Measurements from ENCODE around the gene ZNF699. TPM values are rescaled to one million over a fixed set of nuclear protein-coding genes. Genes with fewer than 3 reads are reported as not detected.

Gene ZNF699
- total and polyA plus RNA-seq, 10 of the 15 experiments (the other 5 are each of a cell fraction or from before 2014, with no cell fraction given) = 0.04 to 2.9 (median 1.7) TPM

GRCh38 chr19:9308091-9308770, 1.4 kb downstream of the ZNF699 start:
- POLR2A ChIA-PET = interaction anchor here (0.6 to 0.7 kb wide), 4 partner anchors 29 to 666 kb away, joined by 4 to 8 read pairs (median 6); partner anchors contain the start of gene ZNF266
- H3K9me3 ChIP-seq (replicated peaks; ENCODE audit: control insufficient read depth, insufficient read depth, low read length) = no peaks in the 10 kb centered on the region; the same call in none of the 3 replicates
- CTCF ChIA-PET = interaction anchor here (0.8 kb wide), 1 partner anchor 490 kb away, joined by 4 read pairs; no protein-coding TSS in a partner anchor
- TF ChIP-seq MLLT1 (IDR thresholded peaks at IDR 0.05) (no peak), NFXL1 (IDR thresholded peaks at IDR 0.05; ENCODE audit: borderline replicate concordance) (no peak), HCFC1 (IDR thresholded peaks at IDR 0.05; ENCODE audit: low read length) (no peak), ZBTB4 (CRISPR knock-in tag; IDR thresholded peaks at IDR 0.05) (no peak), NR2F1 (conservative IDR thresholded peaks at IDR 0.05) (no peak), CHD1 (IDR thresholded peaks at IDR 0.05; ENCODE audit: low read depth, low read length) (no peak), JUND (IDR thresholded peaks at IDR 0.05; ENCODE audit: low read depth, low read length) (no peak), RELA (IDR thresholded peaks at IDR 0.05; ENCODE audit: borderline replicate concordance, partially characterized antibody) (no peak), HSF1 (IDR thresholded peaks at IDR 0.05; ENCODE audit: low read depth, low read length) (no peak), RBBP5 (conservative IDR thresholded peaks at IDR 0.05) (no peak), POLR2AphosphoS2 (IDR thresholded peaks at IDR 0.05; ENCODE audit: low read depth, low read length) (no peak), CHD4 (IDR thresholded peaks at IDR 0.05) (no peak), ZNF687 (IDR thresholded peaks at IDR 0.05) (no peak)

More at GRCh38 chr19:9308091-9308770, 1.4 kb downstream of the ZNF699 start:
- Histone ChIP-seq H2AFZ (ENCODE audit: control insufficient read depth, low read depth, low read length) (no peak overlapping the region), H3K4me2 (ENCODE audit: control insufficient read depth, insufficient read depth) (peak overlapping the region; percentile 92), H3K79me2 (ENCODE audit: control insufficient read depth, insufficient read depth, low read length) (no peaks in the 10 kb centered on the region), H3K9ac (ENCODE audit: control insufficient read depth, insufficient read depth, low read length) (no peak overlapping the region), H4K20me1 (ENCODE audit: control insufficient read depth, insufficient read depth) (no peaks in the 10 kb centered on the region), H3K4me1 (ENCODE audit: control insufficient read depth, insufficient read depth, low read length) (no peaks in the 10 kb centered on the region), H3K4me3 (peak overlapping the region; percentile 77), H3K27ac (ENCODE audit: control insufficient read depth, insufficient read depth) (no peak overlapping the region), H3K27me3 (replicated peaks in 1 of 2; ENCODE audit: control insufficient read depth in 2 of 2, insufficient read depth in 2 of 2, low read length in 1 of 2) (no peaks in the 10 kb centered on the region), H3K36me3 (ENCODE audit: control insufficient read depth in 2 of 2, insufficient read depth in 2 of 2, low read length in 1 of 2) (no peaks in the 10 kb centered on the region)
- ChIA-PET RAD21 (ENCODE audit: unreplicated experiment) (interaction anchor here (0.7 kb wide), 2 partner anchors 21 to 103 kb away, joined by 3 read pairs; no protein-coding TSS in a partner anchor), SMC1A (ENCODE audit: uncharacterized antibody, unreplicated experiment) (no interaction called here)
- no peak for DNase-seq (ENCODE audit: low read depth, low spot score)
- in situ Hi-C loops (cut with MboI) (no loop called here), intact Hi-C loops (cut with micrococcal nuclease; ENCODE audit: unreplicated experiment) (loop anchor here (10.0 kb wide), 1 partner anchor 173 kb away; no protein-coding TSS in a partner anchor)
- ATAC-seq = no peak
- WGBS (ENCODE audit: insufficient coverage, insufficient replicate concordance, low lambda C conversion rate, missing lambda C conversion rate) = 77% methylated on average over 9 of the region's 10 CpGs
- FAIRE-seq = no peak
- BruUV-seq (replicated peaks) = no TSS peak
